ENCODE measurements around the gene QRFP.

The QRFP gene

GRCh38 chr9:130934246-130934645 lies 37.6 kb upstream of the QRFP start:
- in situ Hi-C loops (cut with HindIII; ENCODE audit: low sequenced_read_pairs): no loop called here

DNA sequence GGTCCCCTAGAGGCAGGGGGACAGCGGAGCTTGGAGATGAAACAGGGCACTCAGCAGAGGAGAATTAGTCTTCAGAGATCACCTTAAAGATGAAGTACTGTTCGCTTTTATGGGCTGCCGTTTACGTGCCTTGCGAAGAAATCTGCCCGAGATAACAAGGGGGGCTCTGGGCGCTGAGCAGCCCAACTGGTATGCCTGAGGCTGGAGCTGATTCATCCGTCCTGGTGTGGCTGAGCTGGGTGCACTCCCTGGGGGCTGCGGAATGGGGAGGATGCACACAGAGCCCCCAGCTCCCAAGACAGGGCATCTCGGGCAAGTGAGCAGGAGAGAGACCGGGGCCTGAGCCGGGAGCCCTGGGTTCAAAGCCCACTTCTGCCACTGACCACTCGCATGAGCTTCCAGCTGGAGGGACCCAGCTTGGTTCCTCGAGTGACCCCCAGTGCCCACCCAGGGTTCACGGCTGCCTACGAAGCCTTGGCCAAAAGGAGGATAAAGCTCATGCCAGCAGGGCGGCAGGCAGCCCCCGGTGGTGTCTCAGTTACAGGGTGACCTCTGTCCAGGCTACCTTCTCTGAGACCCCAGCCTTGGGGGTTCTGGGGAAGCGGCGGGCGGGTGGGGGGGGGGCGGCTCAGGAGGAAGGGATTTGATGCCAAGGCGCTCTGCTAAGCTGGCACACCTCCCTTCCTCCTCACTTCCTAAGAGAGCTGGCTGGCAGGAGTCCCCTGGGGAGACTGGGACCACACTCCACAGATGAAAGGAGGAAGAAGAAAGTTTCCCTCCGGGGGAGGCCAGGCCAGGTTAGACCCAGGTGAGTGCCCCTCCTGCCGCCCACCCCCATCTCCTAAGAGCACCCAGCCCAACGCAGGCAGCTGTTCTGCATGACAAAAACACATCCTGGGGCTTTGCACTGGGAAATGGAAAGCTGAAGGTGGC lies 36.8 kb upstream of the QRFP start:
- in situ Hi-C loops (cut with HindIII; ENCODE audit: low sequenced_read_pairs): no loop called here

DNA sequence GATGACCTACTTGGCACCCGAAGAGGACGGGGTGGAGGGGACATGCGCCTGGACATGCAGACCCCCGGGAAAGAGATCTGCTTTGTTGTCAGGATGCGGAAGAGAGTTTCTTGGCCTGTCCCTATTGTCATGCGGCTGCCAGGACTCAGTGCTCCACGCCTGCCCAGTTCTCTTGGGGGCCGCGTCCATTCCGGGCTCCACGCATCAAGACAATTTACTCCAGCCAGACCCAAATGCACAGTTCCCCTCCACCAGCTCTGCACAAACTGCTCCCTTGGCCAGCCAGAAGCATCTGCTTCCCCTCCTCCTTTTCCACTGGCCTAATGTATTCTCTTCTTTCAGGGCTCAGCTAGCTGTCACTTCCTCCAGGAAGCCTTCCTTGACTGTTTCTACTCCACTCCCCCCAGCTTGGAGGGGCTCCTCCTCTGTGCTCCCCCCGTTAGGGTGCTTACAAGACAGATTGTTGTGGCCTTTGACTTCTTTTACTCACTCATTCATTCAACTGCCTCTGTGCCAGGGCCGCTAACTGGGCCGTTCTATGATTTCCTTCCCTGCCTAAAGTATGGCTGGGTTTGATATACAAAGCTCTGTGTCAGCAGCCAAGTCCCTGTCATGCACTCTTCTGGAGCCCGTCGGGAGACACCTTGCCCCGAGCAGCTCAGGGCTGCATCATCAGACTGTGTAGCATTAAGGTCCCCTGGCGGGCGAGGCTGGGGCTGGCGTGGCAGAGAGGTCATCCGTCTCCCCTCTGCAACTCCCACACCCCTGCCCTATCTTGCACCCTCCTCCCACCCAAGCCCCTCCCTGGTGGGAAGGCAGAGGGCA lies 35.9 kb upstream of the QRFP start:
- in situ Hi-C loops (cut with HindIII; ENCODE audit: low sequenced_read_pairs): no loop called here

DNA sequence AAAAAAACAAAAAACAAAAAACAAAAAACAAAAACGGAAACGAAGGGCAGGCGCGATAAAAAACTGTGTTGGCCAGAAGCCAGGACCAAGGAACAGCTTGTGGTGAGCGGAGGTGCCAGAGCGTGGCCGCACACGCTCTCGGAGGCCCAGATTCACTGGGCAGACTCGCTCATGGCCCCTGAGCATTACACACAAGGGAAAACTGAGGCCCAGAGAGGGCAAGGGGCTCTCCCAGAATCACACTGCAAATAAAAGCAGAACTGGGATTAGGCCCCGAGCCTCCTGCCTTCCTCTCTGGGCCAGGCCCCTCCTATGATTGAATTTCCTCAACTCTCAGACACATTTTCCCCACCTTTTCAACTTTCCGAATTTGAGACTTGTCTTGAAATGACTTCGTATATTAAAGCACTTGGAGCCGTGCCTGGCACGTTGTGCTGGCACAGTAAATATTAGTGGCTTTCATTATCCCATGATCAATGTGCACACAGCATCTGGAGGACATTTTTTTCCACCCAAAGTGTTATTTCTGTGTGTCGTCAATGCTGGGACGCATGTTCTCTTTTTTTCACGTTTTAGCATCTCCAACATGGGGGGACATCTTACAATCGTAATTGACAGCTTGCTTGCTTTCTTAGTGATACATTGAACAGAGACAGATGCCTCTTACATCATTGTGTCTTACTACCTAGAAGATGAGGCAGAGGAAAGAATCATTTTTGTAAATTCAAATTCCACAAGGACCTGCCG lies 35.1 kb upstream of the QRFP start:
- in situ Hi-C loops (cut with HindIII; ENCODE audit: low sequenced_read_pairs): no loop called here

DNA sequence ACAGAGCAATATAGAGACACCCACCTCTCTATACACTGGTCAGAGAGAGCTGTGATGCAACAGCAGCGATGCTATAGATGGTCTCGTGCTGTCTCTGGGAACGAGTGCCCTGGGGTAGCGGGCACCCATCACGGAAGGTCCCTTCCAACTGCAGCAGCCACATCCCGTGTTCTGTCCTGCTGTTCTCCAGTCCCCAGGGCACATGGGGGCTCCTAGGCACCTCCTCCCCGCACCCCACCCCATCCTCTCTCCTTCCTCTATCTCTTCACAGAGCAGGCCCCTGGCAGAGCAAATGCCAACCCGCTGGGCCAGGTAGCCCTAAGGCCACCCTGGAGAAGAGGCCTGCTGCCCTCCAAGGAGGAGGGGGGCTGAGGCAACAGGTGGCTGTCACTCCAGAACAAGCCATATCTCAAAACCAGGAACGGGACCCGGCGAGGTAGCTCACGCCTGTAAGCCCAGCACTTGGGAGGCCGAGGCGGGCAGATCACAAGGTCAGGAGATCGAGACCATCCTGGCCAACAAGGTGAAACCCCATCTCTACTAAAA lies 34.3 kb upstream of the QRFP start:
- in situ Hi-C loops (cut with HindIII; ENCODE audit: low sequenced_read_pairs): no loop called here

DNA sequence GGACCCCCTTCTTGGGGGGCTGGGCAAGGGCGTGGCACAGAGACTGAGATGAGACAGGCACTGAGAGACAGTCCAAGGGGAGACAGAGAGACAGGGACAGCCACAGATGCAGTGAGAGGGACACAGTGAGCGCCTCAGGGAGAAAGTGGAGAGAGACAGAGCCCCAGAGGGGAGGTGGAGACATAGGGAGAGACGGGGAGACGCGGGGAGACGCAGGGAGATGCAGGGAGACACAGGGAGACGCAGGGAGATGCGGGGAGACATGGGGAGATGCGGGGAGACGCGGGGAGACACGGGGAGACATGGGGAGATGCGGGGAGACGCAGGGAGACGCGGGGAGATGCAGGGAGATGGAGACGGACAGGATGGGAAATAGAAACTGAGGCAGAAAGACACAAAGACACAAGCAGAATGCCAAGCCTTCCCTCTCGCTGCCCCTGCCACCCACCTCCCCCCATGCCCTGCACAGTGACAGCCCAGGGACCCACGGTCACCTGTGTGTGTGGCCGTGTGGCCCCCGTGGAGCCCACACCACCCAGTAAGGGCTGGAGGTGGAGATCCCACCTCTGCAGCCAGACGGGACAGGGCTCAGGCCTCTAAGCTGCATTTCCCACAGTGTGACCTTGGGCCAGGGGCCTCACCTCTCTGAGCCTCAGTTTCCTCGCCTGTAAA lies 33.7 kb upstream of the QRFP start:
- in situ Hi-C loops (cut with HindIII; ENCODE audit: low sequenced_read_pairs): no loop called here

- in situ Hi-C loops (cut with HindIII; ENCODE audit: low sequenced_read_pairs): no loop called here
These were observed 33.0 kb upstream of the QRFP start for GRCh38 chr9:130929571-130930038.

GRCh38 chr9:130927995-130928900 lies 31.6 kb upstream of the QRFP start:
- in situ Hi-C loops (cut with HindIII; ENCODE audit: low sequenced_read_pairs): no loop called here

DNA sequence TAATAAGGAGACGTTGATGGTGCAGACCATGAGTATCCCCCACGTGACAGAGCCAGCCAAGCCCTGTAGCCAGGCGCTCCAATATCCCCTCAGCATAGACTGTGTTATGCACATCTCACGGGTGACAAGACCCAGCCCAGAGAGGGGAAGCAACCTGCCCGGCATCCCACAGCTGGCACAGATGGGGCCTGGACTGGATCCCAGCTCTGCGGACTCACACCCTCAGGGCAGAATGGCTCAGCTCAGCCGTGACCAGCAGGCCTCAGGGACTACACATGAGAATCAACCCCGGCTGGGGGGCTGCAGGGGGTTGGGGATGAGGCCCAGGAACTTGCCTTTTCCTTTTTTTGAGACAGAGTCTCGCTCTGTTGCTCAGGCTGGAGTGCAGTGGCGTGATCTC lies 30.7 kb upstream of the QRFP start:
- in situ Hi-C loops (cut with HindIII; ENCODE audit: low sequenced_read_pairs): no loop called here

- in situ Hi-C loops (cut with HindIII; ENCODE audit: low sequenced_read_pairs): no loop called here
These were observed 28.6 kb upstream of the QRFP start for GRCh38 chr9:130925050-130925678.

GRCh38 chr9:130924448-130924788 lies 27.8 kb upstream of the QRFP start:
- in situ Hi-C loops (cut with HindIII; ENCODE audit: low sequenced_read_pairs): no loop called here

- in situ Hi-C loops (cut with HindIII; ENCODE audit: low sequenced_read_pairs): no loop called here
These were observed 27.2 kb upstream of the QRFP start for GRCh38 chr9:130923611-130924447.

DNA sequence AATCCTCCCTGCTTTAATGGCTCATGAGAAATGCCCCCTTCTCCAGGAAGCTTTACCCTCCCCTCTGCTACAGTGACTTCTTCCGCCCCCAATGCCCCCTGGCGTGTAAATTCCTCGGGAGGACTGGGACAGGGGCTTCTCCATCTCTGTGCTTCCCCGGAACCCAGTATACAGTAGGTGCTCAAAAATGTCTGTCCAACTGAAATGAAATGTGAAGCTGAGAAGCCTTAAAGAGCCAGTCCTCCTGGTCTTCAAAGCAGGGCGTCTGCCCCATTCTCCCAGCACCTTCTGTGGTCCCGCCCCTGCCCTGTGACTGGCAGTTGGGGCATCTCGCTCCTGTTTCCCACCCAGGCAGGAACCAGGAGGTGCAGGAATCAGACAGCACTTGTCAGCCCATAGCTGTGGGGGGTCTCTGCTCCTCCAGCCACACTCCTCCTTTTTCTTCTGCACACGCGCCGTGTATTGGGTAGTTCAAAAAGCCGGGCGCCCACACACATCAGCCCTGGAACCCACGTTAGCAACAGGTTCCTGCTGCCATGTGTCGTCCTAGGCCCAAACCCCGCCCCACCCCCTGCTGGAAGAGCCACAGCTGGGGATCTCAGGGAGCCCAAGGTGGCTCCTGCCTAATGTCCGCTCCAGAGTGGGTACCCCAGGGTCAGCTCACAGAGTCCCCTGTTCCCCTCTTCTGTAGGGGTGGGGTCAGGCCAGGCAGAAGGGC lies 26.4 kb upstream of the QRFP start:
- in situ Hi-C loops (cut with HindIII; ENCODE audit: low sequenced_read_pairs): no loop called here

GRCh38 chr9:130921989-130922892 lies 25.6 kb upstream of the QRFP start:
- in situ Hi-C loops (cut with HindIII; ENCODE audit: low sequenced_read_pairs): no loop called here

GRCh38 chr9:130921300-130921988 lies 24.8 kb upstream of the QRFP start:
- in situ Hi-C loops (cut with HindIII; ENCODE audit: low sequenced_read_pairs): no loop called here
